Hepatocyte (in vitro differentiated cells): Measurements from ENCODE around the gene CENPU.

ENCODE experiments used
- EZH2phosphoT487 ChIP-seq: fragments of 200-600 bp; sonication (generic); IDR thresholded peaks from one replicate; pipeline ENCODE4 v1.6.1; 2018; ENCODE audit warnings: antibody characterized with exemption, mild to moderate bottlenecking, low read depth, moderate library complexity; ENCODE audit not compliant: unreplicated experiment, severe bottlenecking
- TF ChIP-seq, protein P1 (sequence below): fragments of 200-600 bp; sonication (generic); IDR thresholded peaks from 2 replicates; pipeline ENCODE4 v1.5.1; 2016; ENCODE audit warnings: antibody characterized with exemption, mild to moderate bottlenecking; ENCODE audit not compliant: poor library complexity

DNA sequence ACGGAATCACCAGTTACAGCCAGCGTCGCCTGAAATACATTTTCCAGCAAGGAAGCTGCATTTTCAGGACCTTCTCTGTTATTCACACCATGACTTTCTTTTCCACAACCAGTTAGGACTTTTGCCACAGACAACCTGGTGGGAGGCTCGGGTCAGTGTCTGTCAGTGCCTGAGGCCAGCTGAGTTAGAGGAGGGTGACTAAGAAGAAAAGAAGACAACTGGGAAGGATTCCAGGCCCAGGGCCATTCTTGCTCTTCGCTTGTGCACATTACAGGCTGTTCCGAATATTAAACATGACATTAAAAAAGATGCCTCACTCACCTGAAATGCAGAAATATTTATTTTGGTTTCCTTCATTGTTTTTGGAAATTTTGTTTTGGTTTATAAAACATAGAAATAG is 21.4 kb upstream of the CENPU start:
- TF ChIP-seq, protein P1, sequence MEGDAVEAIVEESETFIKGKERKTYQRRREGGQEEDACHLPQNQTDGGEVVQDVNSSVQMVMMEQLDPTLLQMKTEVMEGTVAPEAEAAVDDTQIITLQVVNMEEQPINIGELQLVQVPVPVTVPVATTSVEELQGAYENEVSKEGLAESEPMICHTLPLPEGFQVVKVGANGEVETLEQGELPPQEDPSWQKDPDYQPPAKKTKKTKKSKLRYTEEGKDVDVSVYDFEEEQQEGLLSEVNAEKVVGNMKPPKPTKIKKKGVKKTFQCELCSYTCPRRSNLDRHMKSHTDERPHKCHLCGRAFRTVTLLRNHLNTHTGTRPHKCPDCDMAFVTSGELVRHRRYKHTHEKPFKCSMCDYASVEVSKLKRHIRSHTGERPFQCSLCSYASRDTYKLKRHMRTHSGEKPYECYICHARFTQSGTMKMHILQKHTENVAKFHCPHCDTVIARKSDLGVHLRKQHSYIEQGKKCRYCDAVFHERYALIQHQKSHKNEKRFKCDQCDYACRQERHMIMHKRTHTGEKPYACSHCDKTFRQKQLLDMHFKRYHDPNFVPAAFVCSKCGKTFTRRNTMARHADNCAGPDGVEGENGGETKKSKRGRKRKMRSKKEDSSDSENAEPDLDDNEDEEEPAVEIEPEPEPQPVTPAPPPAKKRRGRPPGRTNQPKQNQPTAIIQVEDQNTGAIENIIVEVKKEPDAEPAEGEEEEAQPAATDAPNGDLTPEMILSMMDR = no peak
- no peak for TF ChIP-seq EZH2phosphoT487
